SHP77 treated with DMSO at 0.1 percent for 48 hours (cell line): ENCODE measurements around the gene JARID2.

ENCODE experiments used
- DNase-seq: peaks from one replicate; lab custom pipeline; 2025; lab: John Stamatoyannopoulos, UW

The JARID2 gene

DNA sequence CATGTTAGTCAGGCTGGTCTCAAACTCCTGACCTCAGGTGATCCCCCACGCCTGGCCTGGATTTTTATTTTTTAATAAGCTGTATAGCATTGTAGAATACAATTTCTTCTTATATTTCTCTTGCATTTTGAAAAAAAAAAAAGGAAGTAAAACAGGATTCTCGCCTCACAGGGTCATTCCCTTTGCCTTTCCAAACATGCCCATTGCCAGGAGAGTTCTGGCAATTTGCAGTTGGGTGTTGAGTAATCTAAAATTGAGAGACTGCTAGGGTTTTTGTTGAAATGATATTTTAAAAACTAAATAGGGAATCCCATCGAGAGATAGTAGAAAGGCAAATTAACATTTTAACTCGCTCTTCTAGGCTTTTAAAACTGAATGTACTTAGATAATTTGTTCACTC lies 196.1 kb downstream of the JARID2 start:
- DNase-seq, result no peak

DNA sequence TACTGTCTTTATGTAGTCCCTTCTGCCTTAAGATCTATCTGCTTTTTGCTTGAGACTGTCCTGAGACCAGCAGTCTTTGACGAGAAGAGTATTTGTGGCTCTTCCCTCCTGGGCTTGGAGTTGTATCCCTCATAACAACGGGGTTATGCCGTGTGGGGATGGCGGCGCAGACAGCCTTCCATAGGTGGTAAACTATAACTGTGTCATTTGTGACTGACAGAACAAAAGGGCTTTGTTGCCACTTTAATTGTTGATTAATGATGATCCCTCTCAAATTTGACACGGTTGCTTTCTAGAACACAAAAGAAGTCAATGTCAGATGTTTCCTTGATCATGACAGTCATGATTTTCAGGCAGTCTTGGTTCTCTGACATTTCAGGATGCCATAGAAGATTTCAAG lies 196.6 kb downstream of the JARID2 start:
- no peak for DNase-seq

DNA sequence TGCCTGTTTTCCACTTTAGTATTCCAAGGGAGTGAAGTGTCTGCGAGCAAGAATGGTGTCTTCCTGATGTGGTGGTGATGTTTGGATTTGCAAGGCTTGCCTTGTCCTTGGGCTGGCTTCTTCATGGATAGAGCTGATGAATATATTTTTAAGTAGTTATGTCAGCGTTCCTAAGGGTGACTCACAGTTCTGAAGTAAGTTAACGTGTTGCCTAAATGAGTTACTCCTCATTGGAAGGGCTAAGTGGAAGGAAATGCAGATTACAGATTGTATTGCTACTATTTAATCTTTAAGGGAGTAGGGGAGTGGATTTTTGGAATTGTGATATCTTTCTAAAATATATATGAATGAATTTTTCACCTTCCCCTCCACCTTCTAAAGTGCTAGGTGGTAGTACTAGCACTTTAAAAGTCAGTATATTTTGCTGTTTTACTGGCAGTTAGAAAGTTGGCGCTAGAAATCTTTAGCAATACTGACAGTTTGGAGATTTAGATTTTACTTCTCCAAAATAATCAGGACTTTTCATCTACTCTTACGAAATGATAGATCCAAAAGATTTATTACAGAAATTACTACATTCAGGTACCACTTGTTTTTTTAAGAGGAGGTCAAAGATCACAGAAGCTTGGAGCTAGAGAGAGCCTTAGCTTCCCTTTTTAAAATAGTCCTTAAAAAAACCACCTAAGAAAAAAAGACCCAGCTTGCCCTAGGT lies 197.4 kb downstream of the JARID2 start:
- no peak for DNase-seq

DNA sequence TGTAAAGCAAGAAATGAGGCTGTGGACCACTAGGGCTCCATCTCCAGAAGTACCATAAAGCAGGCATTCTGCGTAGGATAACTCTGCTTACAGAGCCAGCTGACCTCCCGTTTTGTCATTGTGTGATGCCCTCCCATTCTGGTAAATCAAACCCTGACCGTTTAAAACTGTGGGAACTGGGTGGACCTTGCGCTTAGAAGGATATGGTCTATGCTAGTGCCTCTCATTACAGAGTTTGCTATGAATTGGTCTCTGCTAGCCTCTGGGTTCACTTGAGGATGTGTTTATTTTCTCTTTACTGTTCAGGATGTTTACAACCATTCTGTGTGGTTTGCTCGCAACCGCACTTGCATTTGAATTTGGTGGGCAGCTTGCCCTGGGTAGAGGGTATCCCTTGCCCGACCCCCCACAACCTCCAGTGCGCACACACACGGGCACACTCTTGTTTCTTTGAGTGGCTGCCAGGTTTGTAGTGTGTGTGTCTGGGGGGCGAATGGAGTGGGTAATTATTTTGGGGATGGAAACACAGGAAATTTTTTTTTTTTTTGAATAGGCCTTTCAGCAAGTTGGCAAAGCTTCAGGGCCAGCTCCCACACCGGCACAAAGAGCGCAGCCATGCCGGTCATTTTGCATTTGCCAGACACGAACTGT lies 198.3 kb downstream of the JARID2 start:
- DNase-seq, result no peak

DNA sequence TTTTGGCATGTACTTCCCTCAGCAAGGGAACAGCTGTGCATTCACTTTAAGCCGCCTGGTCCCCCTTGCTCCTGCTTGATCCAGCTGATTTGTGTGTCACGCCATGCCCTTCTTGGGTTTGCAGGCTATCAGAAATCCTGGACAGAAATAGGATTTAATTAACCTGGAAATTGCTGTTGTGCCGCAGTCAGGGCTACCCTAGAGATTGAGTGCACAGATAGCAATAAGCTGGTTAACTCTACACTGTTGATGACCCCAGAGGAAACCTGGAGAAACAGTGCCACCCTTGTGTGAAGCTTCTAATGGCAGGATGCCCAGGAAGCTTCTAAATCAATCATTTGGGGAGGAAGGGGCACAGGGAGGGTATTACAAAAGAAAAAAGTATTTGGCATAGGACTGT lies 199.0 kb downstream of the JARID2 start:
- peak; percentile 23 for DNase-seq

DNA sequence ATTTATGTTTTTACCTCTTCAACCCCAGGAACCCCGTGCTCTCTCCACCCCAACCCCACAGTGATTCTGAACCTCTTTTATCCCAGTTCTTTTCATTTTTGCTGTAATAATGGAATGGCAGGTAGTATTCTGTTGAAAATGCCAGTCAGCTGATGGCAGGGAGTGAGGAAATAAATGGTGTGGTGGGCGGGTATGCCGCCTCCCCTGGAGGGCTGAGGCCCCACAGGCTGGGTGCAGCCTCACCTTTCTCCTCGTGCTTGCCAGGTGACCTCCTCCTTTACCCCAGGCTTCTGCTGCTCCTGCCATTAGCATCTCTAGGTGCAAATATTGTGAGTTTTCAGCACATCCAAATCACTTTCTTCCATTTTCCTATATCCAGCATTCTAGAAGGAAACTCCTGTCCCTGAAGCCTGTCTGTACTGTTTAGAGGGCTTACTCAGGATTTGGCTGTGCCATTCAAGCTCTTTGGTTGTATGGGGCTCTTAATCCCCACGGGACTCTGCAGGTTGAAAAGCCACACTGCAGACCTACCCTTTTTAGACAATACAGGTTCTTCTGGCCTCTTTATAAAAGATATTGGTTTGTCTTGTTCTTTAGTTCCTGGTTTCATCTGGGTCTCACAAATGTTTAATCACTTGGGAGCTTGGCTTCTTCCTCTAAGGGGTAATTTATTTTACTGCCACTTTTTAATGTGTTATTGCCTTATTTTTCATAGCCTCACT lies 201.8 kb downstream of the JARID2 start:
- no peak for DNase-seq

DNA sequence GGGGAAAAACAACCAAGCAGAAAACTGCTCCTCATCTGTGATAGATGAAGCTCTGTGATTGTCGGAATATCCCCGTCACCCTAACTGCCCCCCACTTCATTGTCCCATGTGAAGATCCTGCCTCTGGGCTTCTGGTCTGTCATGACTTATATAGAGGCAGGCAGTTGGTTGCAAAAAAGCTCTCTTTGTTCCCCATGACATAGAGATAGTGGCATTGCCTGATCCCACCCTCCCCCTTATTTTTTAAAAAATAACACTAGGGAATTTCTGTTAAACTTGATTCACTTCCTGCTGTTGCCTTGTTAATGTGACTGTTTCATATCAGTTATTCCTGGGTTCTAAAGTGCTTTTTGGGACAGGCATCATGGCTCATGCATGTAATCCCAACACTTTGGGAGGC lies 203.1 kb downstream of the JARID2 start:
- no peak for DNase-seq

DNA sequence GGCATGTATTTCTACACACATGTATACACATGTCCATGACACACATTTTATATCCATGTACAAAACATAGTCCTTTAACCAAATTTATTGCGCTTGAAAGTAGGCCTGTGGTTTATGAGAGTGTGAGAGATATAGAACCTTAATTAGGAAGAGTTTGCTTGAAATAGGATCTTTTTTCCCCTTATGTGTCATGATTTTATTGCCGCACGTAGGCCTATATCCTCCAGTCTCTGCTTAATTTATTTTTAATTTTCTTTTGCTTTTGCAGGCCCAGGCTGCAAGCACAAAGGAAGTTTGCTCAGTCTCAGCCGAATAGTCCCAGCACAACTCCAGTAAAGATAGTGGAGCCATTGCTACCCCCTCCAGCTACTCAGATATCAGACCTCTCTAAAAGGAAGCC lies 205.9 kb downstream of the JARID2 start:
- DNase-seq, result no peak

DNA sequence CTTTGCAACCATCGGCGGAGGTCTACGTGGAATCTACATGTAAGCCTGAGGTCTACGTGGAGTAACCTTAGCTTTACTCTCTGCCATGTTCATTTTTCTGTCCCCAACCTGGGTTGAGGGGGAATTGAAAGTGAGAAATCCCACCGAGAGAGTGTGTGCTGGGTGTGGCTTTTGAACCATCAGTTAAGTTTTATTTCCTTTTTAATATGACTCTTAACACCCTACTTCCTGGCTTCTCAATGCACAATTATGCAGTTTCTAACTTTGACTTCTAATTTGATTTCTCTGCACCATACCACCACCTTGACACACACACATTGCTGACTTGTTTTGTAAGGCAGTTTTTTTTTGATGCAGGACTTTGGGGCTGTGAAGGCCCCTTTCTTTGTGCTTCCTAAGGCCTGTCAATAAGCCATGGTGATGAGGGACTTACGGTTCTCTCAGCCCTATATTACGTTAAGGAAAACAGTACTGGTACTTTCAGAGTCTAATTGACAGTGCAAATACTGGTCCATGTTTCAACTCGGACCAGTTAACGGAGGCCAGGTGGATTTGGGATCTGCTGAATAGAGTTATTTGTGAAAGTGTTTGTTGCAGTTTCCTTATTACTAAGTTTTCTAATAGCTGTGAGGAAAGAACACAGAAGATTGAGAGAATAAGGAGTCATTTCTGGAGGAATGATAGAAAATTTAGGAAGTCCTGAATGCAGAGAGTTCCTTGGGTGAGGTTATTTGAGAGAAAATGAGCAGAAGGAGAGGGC lies 206.5 kb downstream of the JARID2 start:
- DNase-seq, result no peak

DNA sequence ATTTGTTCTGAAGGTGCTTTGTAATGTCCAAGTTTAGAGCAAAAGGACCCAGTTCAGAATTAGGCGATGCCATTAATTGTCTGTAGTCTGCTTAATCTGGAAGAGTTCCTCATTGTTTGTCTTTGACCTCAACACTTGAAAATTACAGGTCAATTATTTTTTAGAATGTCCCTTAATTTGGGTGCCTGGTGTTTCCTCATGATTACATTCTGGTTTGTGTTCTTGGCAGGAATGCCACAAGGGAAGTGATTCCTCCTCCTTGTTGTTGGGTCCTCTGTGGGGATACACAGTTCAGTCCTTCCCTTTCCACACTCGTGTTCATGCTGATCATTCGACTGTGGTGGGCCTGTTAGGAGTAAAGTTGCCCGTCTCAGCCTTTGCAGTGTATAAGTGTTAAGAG lies 207.3 kb downstream of the JARID2 start:
- DNase-seq, result no peak

DNA sequence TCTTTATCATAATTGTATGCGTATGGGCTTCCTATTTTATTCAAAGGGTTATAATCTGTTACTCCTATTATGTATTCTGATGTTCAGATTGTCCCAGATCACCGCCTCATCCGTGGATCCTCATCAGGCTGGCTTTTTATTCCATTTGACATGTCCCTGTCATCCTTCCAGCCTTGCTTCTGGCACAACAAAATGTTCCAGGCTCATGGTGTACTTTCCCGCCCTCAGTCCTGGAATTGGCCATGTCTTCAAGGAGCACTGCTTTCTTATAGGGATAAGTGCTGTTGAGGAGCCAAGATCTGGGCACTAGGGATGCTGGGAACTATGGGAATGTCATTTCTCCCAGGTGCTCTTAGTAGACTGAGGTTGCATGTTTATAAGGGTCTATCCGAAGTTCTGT lies 207.8 kb downstream of the JARID2 start:
- no peak for DNase-seq

DNA sequence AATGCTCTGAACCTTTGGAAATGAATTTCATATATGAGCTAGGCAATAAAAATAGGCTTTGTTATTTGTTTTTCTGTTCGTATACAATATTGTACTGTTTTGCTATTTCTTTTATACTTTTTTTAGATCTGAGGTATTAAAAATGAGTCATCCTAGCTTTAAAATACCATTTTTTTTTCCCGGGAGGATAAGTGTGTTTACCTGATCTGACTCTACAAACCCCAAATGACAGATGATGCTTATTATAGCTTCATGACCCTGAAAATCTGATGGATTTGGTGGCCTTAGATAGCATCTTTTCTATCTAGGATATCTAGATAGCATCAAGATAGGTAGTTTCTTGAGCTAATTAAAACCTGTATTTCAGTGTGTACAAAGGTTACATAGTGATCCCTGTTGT lies 210.6 kb downstream of the JARID2 start:
- DNase-seq, result no peak

DNA sequence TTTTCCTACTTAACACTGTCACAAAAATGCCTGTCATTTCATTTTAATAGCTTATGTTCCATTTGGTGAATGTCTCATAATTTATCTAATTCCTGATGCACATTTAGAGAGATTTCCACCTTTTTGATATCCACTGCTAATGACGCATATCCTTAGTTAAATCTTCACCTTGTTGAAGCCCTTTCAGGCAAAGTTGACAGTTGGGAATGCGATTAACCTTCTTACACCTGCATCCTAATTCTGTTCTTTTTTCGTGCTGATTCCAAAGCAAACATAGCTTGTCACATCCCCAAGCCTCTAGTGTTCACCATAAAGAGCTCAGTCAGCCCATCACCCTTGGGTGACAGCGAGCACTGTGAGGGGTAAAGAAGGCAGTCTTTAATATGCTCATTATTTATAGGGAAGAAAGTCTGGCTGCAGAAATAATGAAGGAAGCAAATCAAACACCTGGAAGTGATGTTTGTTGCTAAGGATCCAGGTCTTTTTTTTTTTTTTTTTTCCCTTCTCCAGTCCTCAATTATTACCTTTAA lies 211.3 kb downstream of the JARID2 start:
- DNase-seq, result no peak

DNA sequence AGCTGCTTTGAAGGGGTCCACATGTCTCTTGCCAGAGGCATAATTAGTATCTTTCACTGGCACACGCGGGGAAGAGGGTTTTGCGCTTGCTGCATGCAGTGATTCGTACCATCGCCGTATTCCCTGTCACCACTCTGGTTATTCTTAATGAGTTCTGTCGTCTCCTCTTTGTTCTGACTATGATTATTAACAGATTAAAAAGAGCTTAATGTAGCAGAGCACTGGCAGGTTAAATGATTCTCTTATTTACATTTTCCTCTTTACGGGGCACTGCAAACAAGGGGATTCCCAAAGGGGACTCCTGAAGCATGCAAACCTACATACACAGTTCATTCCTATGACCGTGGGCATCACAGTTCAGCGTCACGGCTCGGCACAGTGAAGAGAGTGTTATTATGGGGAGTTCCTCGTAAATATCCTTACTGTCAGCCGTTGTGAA lies 212.2 kb downstream of the JARID2 start:
- DNase-seq, result no peak

DNA sequence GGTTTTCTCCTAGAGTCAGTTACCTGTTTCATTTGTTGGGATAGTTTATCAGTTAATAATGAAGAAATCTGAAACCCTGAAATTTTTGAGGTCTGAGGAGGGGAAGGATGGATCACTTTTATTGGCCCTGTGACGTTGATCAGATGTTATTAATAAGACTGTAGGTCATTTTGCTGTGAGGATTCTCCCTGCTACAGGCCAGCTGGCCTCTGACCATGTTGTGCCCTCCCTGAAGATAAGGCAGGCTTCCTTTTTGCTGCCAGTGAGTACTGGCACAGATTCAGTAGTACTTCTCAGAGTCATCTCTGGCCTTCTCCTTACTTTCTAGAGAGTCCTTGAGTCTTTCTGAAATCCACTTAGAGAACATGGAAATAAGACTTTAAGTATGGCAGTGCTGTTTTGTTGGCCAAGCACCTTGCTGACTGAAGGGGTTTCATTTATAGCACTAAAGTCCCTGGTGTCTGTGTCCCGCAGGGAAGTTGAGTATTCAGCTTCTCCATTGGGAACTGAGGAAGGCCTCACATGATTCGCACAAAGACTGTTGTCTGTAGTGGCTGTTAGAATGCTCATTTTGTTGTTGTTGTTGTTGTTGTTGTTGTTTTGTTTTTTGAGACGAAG lies 214.3 kb downstream of the JARID2 start:
- no peak for DNase-seq

DNA sequence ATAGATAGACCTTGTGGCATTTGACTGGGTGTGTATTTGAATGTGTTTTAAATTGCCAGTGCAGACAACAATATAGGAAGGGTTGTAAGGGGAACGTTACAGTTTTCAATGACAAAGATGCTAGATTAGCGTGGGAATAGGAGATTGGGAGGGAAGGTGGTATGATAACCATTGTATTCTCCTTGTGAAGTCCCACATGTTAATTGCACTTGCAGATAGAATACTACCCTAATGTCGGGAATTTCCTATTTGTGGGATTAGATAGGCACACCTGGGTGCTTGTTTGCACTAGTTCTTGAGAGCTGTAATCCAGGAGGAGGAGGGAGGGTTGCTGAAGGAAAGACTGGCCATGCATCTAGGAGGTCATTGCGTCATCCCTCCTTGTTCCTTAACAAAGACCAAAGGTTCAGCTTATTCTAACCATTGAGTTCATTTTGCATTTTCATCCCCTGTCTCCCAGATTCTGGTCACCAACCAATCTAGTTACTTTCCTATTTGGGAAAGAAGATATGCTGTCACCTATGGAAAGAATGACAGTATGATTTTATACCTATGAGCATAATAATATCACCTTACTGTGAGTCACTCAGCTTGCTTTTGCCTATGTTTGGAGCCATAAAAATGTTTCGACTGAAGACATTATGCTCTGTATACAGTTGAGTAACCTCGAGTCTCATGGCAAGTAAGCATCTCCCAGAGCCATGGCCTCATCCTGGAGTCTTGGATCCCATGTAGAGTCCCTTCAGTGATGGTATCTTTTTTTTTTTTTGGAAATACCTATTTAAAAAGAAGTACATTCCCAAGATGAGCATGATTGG lies 215.5 kb downstream of the JARID2 start:
- DNase-seq, result no peak

DNA sequence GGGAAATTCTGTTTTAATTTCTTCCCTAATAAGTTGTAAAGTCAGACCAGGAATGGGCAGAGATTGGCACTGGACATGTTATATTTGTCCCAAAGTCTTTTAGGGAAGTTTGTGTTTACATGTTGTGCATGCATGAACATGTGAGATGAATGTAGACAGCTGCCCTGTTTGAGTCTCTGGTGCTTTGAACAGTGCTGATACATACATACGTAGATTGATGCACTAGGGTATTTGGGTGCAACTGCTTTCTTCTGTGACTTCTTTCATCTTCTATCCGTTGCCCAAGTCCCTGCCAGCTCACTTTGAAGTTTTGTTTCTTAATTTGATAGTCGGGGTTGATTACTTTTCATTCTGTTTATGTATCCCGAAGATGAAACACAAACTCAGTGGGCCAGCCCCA lies 216.4 kb downstream of the JARID2 start:
- DNase-seq, result no peak

DNA sequence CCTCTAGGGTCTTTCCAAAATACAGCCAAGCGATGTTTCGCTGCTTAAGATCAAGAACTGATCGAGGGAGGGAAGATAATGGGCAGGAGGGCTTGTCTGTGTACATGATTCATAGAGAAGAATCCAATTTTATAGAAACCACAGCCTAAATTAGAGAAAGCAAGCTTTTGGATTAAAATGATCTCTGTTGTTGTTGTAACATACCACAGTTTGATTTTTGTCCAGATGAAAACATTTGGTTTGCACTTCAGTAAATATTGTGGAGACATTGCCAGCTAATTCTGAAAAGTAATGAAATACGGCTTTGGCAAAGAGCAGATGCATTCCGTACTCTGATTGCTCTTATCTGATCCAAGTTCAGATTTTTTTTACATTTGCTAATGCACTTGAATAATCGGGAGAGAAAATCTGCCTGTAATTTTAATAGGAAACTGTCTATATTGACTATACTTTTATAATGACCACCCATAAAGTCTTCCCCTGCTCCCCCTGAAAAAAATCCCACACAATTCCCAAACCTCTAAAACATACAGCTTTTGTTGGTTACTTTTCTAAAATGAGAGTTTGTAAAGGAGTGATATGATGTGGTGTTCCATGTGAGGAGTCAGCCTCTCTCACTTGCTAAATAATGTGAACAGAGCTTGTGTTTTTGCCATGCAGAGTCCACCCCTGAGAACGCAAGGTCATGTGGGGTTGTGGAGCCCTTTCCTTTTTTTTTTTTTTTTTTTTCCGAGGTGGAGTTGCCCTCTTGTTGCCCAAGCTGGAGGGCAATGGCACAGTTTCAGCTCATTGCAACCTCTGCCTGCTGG lies 217.1 kb downstream of the JARID2 start:
- DNase-seq, result no peak

DNA sequence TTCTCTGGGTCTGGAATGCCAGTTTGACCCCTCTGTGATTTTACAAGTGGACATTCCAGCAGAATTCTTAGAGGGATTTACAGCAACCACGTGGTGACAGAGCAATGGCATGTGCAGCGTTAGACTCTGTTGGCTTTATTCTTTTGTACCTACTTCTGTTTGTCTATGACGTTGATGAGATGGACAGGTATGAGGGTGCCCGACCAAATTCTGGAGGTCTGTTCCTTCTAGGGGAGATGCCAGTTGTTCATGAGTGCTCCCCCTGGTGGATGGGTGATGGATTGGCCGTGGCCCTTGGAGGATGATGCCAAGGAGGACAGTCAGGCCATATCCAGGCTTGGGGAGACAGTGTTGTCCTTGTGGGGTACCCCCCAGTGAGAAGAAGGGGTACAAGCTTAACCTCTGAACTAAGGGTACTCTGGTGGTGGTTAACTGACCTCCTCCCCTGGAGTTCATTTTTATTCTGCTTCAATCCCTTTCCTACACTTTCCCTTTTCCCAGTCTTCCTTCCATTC lies 218.4 kb downstream of the JARID2 start:
- DNase-seq, result no peak

DNA sequence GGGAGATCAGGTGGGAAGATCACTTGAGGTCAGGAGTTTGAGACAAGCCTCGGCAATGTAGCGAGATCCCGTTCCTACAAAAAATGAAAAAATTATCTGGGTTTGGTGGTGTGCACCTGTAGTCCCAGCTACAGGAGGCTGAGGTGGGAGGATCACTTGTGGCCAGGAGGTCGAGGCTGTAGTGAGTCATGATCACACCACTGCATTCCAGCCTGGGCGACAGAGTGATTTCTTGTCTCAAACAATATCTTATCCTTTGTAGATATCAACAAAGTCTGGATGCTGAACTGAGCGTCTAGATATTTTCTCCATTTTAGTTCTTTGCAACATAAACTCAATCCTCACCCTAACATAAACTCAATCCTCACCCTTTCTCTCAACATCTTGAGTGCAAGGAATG lies 219.3 kb downstream of the JARID2 start:
- no peak for DNase-seq
